ENCODE data around the gene CRYGA. TPM values are rescaled to one million over a fixed set of nuclear protein-coding genes. Genes with fewer than 3 reads are reported as not detected.
"Not testable (repeated sequence)": the region's sequence is repeated elsewhere in the genome, so short reads cannot be mapped to it uniquely, and the experiment has no call there.

CRYGA gene
- total RNA-seq, 2 donors from 2014 or later: not detected

- Histone ChIP-seq H3K27ac (no peak within 1 kb of the TSS), H3K4me1 (no peaks in the 10 kb centered on the region), H3K27me3 (no peaks in the 10 kb centered on the region), H3K9me3 (no peaks in the 10 kb centered on the region), H3K4me3 (no peak within 1 kb of the TSS), H3K36me3 (no peaks in the 10 kb centered on the region)
- DNase-seq (ENCODE audit: low spot score): no peak
- TF ChIP-seq, protein P1, sequence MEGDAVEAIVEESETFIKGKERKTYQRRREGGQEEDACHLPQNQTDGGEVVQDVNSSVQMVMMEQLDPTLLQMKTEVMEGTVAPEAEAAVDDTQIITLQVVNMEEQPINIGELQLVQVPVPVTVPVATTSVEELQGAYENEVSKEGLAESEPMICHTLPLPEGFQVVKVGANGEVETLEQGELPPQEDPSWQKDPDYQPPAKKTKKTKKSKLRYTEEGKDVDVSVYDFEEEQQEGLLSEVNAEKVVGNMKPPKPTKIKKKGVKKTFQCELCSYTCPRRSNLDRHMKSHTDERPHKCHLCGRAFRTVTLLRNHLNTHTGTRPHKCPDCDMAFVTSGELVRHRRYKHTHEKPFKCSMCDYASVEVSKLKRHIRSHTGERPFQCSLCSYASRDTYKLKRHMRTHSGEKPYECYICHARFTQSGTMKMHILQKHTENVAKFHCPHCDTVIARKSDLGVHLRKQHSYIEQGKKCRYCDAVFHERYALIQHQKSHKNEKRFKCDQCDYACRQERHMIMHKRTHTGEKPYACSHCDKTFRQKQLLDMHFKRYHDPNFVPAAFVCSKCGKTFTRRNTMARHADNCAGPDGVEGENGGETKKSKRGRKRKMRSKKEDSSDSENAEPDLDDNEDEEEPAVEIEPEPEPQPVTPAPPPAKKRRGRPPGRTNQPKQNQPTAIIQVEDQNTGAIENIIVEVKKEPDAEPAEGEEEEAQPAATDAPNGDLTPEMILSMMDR (IDR thresholded peaks at IDR 0.05): no peak
These were observed 17.4 kb downstream of the CRYGA start, which contains the start of gene CRYGB for GRCh38 chr2:208146006-208146405. TSS of gene CRYGB (minus strand) at chr2:208146158. CDS start at chr2:208146120, 38 bp downstream.

GRCh38 chr2:208142925-208143799, 20.2 kb downstream of the CRYGA start:
- TF ChIP-seq, protein P1 (IDR thresholded peaks at IDR 0.05): no peak
- Histone ChIP-seq H3K27me3 (no peaks in the 10 kb centered on the region), H3K27ac (no peak overlapping the region), H3K36me3 (no peaks in the 10 kb centered on the region), H3K9me3 (no peaks in the 10 kb centered on the region), H3K4me1 (no peaks in the 10 kb centered on the region), H3K4me3 (no peak overlapping the region)
- no peak for DNase-seq (ENCODE audit: low spot score)

DNA sequence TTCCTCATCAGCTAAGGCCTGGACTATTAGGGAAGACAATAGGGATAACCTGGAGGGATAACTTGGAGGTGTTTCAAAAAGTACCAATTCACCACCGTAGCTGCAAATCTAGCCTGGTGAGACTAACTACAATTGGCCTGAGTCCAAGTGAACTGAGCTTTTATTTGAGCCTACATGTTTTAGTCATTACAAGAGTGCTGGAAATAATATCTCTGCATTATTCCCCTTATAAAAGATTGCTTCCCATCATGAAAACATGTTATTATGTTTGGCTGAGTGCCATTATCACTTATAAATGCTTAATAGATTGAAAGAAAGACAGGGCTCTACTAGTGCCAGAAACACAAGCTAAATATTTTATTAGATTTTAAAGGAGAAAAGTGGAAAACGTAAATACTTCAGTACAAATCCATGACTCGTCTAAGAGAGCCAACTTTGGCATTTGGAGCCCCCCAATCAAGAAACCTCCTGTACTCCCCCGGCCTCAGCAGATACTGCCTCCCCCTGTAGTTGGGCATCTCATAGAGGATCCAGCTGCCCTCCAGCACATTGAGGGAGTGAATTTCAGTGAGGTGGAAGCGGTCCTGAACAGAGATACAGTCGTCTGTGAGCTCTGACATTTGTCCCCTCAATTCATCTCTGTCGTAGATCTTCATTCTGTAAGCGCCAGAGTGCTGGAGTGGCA, 21.0 kb downstream of the CRYGA start:
- Histone ChIP-seq H3K36me3 (no peaks in the 10 kb centered on the region), H3K9me3 (no peaks in the 10 kb centered on the region), H3K27me3 (no peaks in the 10 kb centered on the region), H3K4me3 (no peak overlapping the region), H3K27ac (no peak overlapping the region), H3K4me1 (no peaks in the 10 kb centered on the region)
- no peak for DNase-seq (ENCODE audit: low spot score)
- TF ChIP-seq, protein P1 (IDR thresholded peaks at IDR 0.05): no peak

DNA sequence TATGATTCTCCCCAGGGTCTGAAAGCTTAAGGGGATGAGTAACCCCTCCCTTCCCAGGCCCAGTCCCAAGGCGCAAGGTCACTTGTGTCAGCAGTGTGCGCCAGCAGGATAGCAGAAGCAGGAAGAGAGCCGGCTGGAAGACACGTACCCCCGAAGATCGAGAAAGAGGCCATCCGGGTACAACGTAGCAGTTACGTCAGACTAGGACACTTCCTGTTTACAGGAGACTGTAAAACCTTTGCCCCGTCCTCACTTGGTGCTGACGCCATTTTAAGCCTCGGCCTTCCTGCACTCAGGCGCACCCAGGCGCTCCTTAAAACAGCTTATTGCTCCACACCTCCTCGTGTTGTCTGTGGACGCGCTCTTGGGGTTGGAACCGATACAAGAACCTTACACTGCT, 23.9 kb downstream of the CRYGA start:
- TF ChIP-seq, protein P1 (IDR thresholded peaks at IDR 0.05): no peak
- Histone ChIP-seq H3K27me3 (no peaks in the 10 kb centered on the region), H3K27ac (no peak overlapping the region), H3K9me3 (no peaks in the 10 kb centered on the region), H3K4me1 (no peaks in the 10 kb centered on the region), H3K4me3 (no peak overlapping the region), H3K36me3 (no peaks in the 10 kb centered on the region)
- no peak for DNase-seq (ENCODE audit: low spot score)

DNA sequence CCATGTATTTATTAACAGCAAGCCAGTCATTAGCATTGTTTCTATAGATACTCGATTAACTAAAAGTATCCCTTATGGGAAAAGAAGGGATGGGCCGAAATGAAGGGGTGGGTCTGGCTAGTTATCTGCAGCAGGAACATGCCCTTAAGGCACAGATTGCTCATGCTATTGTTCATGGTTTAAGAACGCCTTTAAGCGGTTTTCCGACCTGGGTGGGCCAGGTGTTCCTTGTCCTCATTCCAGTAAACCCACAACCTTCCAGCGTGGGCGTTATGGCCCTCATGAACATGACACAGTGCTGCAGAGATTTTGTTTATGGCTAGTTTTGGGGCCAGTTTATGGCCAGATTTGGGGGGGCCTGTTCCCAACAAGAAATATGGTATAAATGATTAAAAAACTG, 25.1 kb downstream of the CRYGA start:
- DNase-seq (ENCODE audit: low spot score); H3K36me3 ChIP-seq; H3K27me3 ChIP-seq; H3K9me3 ChIP-seq; H3K4me1 ChIP-seq; H3K27ac ChIP-seq; H3K4me3 ChIP-seq: not testable (repeated sequence)

- TF ChIP-seq, protein P1 (IDR thresholded peaks at IDR 0.05): no peak
- H3K36me3 ChIP-seq: no peaks in the 10 kb centered on the region
- no peaks in the 10 kb centered on the region for H3K9me3 ChIP-seq
- no peaks in the 10 kb centered on the region for H3K27me3 ChIP-seq
- H3K27ac ChIP-seq: no peak overlapping the region
- no peaks in the 10 kb centered on the region for H3K4me1 ChIP-seq
- no peak for DNase-seq (ENCODE audit: low spot score)
- no peak overlapping the region for H3K4me3 ChIP-seq
These were observed 26.7 kb downstream of the CRYGA start for GRCh38 chr2:208136716-208137094.

Data from right atrium auricular region (tissue), 2 donors.